Testis (tissue), 3 donors: ENCODE data around the gene ARHGEF10L. TPM values are rescaled to one million over a fixed set of nuclear protein-coding genes. Genes with fewer than 3 reads are reported as not detected.

Experiments used
- DNase-seq: peaks from one replicate; pipeline ENCODE4 v3.0.0-alpha.2; 2019
- H3K27ac ChIP-seq, 2 donors: fragments of 200-600 bp; sonication (generic); one replicate each; pipeline ENCODE4 v1.5.1; 2019
- H3K27me3 ChIP-seq: fragments of 200-600 bp; sonication (generic); one replicate; pipeline ENCODE4 v1.5.1; 2019
- H3K36me3 ChIP-seq: fragments of 200-600 bp; sonication (generic); one replicate; pipeline ENCODE4 v1.5.1; 2017; ENCODE audit warnings: low read depth; ENCODE audit errors: missing control alignments
- H3K4me1 ChIP-seq: fragments of 200-600 bp; sonication (generic); one replicate; pipeline ENCODE4 v1.5.1; 2019
- H3K4me3 ChIP-seq, 2 donors: fragments of 200-600 bp; sonication (generic); one replicate each; pipeline ENCODE4 v1.5.1; 2017 to 2019
- H3K9me3 ChIP-seq: fragments of 200-600 bp; sonication (generic); one replicate; pipeline ENCODE4 v1.5.1; 2017
- POLR2A ChIP-seq: fragments of 450-650 bp; IDR thresholded peaks from one replicate; pipeline ENCODE4 v1.6.1; 2017; ENCODE audit warnings: antibody characterized with exemption, mild to moderate bottlenecking, moderate library complexity
- WGBS, 2 donors: methylation state at CpG; one replicate each; pipeline ENCODE4 v1.1.5; 2018; 5-methylcytosine and 5-hydroxymethylcytosine counted together
- intact Hi-C: fragments of 100-400 bp; cut with DNase I; formaldehyde crosslinking; loops from one replicate; pipeline ENCODE4 v1.15.1; 2023; ENCODE audit warnings: low total_unique reads
- polyA plus RNA-seq: library from polyadenylated mRNA; stranded (reverse); fragments of 350-450 nt; fragmentation: Illumina TruSeq; extraction: RNeasy Lipid Tissue Mini Kit (QIAGEN cat#74804); gene quantifications from one replicate; pipeline ENCODE4 v1.2.3, GENCODE V29; 2014; ENCODE audit warnings: low read depth, low replicate concordance; ENCODE audit not compliant: insufficient read depth
- total RNA-seq, 2 donors: library from RNA; depleted of rRNA; stranded (reverse); fragments of >200 nt; gene quantifications; one replicate each; pipeline ENCODE4 v1.2.3, GENCODE V29; 2016
- TF ChIP-seq, protein P1 (sequence below), 3 experiments: fragments of 450-650 bp in 2 of 3; fragments of 200-600 bp in 1 of 3; sonication (generic) in 1 of 3; IDR thresholded peaks; one replicate each; pipeline ENCODE4 v1.5.1; 2016 to 2019; ENCODE audit warnings: antibody characterized with exemption in 3 of 3, mild to moderate bottlenecking in 2 of 3, moderate library complexity in 1 of 3

The ARHGEF10L gene
- total and polyA plus RNA-seq, 3 donors from 2014 or later: 13.5 to 20.3 (median 18.4) TPM

DNA sequence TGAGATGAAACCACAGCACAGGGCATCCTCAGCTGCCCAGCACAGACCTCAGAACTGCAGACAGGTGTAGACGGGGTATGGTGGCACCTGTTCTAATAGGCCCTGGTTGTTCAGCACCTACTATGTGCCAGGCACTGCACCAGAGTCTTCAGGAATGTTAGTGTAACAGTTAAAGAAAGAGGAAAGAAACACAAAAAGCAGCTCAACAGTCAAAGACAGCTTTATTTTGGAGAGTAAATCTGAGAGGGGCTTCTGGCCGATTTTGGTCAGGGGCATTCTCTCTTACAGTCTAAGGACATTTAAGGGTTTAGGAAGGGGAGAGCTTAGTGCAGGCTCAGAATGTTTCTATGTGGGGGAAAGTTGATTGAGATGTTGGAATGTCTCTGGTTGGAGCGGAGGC is 170.5 kb downstream of the ARHGEF10L start:
- Histone ChIP-seq H3K27ac (no peak overlapping the region), H3K4me1 (peaks cover 6% of the 10 kb centered on the region), H3K4me3 (no peak overlapping the region), H3K9me3 (no peaks in the 10 kb centered on the region), H3K36me3 (no peaks in the 10 kb centered on the region), H3K27me3 (no peaks in the 10 kb centered on the region)
- no peak for TF ChIP-seq POLR2A
- TF ChIP-seq, protein P1, sequence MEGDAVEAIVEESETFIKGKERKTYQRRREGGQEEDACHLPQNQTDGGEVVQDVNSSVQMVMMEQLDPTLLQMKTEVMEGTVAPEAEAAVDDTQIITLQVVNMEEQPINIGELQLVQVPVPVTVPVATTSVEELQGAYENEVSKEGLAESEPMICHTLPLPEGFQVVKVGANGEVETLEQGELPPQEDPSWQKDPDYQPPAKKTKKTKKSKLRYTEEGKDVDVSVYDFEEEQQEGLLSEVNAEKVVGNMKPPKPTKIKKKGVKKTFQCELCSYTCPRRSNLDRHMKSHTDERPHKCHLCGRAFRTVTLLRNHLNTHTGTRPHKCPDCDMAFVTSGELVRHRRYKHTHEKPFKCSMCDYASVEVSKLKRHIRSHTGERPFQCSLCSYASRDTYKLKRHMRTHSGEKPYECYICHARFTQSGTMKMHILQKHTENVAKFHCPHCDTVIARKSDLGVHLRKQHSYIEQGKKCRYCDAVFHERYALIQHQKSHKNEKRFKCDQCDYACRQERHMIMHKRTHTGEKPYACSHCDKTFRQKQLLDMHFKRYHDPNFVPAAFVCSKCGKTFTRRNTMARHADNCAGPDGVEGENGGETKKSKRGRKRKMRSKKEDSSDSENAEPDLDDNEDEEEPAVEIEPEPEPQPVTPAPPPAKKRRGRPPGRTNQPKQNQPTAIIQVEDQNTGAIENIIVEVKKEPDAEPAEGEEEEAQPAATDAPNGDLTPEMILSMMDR (IDR thresholded peaks at IDR 0.05): no peak
- intact Hi-C loops: no loop called here
- DNase-seq: no peak
- 86 to 94% methylated on average over 3 of the region's 3 CpGs for WGBS, 2 donors

DNA sequence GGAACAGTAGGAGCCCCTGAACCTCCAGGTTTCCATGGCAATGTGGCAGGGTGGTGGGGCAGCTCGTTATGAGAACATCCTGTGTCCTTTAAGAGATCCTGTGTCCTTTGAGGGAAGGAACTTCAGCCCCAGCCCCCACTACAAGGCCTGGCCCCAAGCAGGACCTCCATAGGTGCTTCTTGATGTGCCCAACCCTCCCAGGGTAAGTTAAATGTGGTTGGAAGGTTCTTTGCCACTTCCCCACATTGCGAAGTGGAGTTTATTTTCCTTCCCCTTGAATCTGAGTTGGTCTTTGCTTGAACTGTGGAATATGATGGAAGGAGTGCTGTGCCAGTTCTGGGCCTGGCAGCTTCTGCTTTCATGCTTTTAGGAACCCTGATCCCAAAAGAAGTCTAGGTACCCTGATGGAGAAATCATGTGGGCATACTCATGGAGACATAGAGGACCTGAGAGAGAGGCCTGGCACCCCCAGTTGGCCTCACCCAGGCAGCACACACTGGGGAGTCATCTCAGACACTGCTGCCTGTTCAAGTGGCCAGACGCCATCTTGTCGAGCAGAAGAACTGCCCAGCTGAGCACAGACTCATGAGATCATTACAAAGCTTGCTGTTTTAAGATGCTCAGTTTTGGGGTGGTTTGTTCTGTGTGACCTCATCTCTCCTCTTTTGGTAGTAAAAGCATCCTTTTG is 171.5 kb downstream of the ARHGEF10L start:
- Histone ChIP-seq H3K4me3 (no peak overlapping the region), H3K36me3 (no peaks in the 10 kb centered on the region), H3K27me3 (no peaks in the 10 kb centered on the region), H3K4me1 (peaks cover 6% of the 10 kb centered on the region), H3K27ac (no peak overlapping the region), H3K9me3 (no peaks in the 10 kb centered on the region)
- TF ChIP-seq POLR2A: no peak
- TF ChIP-seq, protein P1 (IDR thresholded peaks at IDR 0.05): no peak
- 87 to 92% methylated on average over 4 of the region's 4 CpGs for WGBS, 2 donors
- DNase-seq: no peak
- intact Hi-C loops: no loop called here

DNA sequence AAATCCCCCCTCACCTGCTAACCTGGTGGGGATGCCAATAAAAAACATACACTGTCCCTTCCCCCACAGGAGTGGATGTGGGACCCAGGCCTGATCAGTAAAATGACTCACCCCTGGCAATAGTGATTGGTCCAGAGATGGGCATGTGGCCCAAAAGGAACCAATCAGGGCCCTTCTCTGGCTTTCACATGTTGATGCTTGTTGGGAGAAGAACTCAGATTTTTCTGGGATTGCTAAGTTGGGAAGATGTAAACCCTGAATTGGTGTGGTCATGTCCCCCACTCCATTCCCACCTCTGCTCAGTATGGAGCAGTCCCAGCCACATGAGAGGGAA is 172.0 kb downstream of the ARHGEF10L start:
- no peak for DNase-seq
- Histone ChIP-seq H3K36me3 (no peaks in the 10 kb centered on the region), H3K27ac (peak overlapping the region in 1 of 2 donors; percentile 1), H3K4me3 (no peak overlapping the region), H3K4me1 (peaks cover 6% of the 10 kb centered on the region), H3K9me3 (no peaks in the 10 kb centered on the region), H3K27me3 (no peaks in the 10 kb centered on the region)
- intact Hi-C loops: no loop called here
- no peak for TF ChIP-seq POLR2A
- TF ChIP-seq, protein P1 (IDR thresholded peaks at IDR 0.05): no peak

DNA sequence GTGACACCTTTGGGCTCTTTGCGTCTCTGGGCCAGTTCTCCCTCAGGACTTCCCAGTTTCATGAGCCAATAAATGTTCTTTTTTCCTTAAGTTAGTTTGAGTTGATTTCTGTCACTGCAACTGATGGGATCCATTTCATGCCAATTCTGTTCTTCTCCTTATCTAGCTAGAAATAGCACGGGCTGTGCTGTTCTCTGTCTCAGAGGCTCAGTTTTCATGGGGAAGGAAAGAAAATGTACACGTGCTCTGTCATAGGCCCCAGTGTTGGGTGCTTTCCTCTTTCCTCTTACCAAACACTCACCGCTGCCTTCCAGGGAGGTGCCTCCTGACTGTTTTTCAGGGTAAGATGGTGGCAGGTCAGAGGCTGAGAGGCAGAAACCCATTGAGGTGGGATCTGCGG is 172.4 kb downstream of the ARHGEF10L start:
- intact Hi-C loops: no loop called here
- Histone ChIP-seq H3K4me3 (no peak overlapping the region), H3K36me3 (no peaks in the 10 kb centered on the region), H3K4me1 (peaks cover 6% of the 10 kb centered on the region), H3K9me3 (no peaks in the 10 kb centered on the region), H3K27ac (peak overlapping the region in 1 of 2 donors; percentile 1), H3K27me3 (no peaks in the 10 kb centered on the region)
- peak; percentile 36 for DNase-seq
- no peak for TF ChIP-seq POLR2A
- TF ChIP-seq, protein P1 (IDR thresholded peaks at IDR 0.05): no peak
- WGBS, 2 donors: 50% methylated on average over 5 of the region's 5 CpGs

DNA sequence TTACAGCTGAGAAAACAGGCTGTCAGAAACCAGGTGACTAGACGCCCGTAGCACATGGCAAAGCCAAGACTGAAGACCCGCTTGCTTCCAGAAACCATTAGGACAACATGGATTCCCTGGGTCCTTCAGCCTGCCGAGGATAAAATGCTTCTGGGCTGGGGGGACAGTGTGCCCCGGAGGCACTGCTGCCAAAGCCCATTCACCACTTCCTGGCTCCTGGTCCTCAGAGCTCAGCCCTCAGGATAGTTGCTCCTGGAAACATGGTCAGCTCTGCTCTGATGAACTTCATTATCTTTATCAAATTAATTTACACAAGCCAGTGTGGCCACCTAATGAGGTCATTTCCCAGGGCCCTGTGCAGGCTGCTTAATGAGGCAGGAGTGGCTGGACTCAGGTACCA is 174.5 kb downstream of the ARHGEF10L start:
- DNase-seq: no peak
- Histone ChIP-seq H3K4me3 (no peak overlapping the region), H3K27ac (no peak overlapping the region), H3K36me3 (no peaks in the 10 kb centered on the region), H3K4me1 (peaks cover 6% of the 10 kb centered on the region), H3K9me3 (no peaks in the 10 kb centered on the region), H3K27me3 (no peaks in the 10 kb centered on the region)
- intact Hi-C loops: no loop called here
- WGBS, 2 donors: 83 to 85% methylated on average over 5 of the region's 5 CpGs
- TF ChIP-seq, protein P1 (IDR thresholded peaks at IDR 0.05): no peak
- TF ChIP-seq POLR2A: no peak
